Heart right ventricle (tissue), 16 donors: Measurements from ENCODE around the gene CDK6. TPM values are rescaled to one million over a fixed set of nuclear protein-coding genes. Genes with fewer than 3 reads are reported as not detected.

Source experiments
- ATAC-seq, 8 donors: fragments of 200-7000 bp; cut with Tn5 transposase; one replicate each; pipeline ENCODE4 v1.9.1; 2020; ENCODE audit warnings: mild to moderate bottlenecking in 8 of 8, moderate library complexity in 8 of 8, moderate number of reproducible peaks in 1 of 8
- DNase-seq, 2 donors: peaks; one replicate each; pipeline ENCODE4 v3.0.0-alpha.2; 2020
- H3K27ac ChIP-seq, 10 donors: fragments of 200-600 bp; sonication (generic) in 2 of 10; one replicate each; pipeline versions ENCODE4 v1.5.0 to v1.8.0; 2020 to 2022; ENCODE audit warnings: mild to moderate bottlenecking in 3 of 10
- H3K27me3 ChIP-seq, 7 donors: fragments of 200-600 bp; one replicate each; pipeline ENCODE4 v1.8.0; 2021 to 2022; ENCODE audit warnings: mild to moderate bottlenecking in 2 of 7
- H3K36me3 ChIP-seq, 9 donors: fragments of 200-600 bp; sonication (generic) in 1 of 9; one replicate each; pipeline versions ENCODE4 v1.5.0 to v1.8.0; 2020 to 2022; ENCODE audit warnings: mild to moderate bottlenecking in 2 of 9
- H3K4me1 ChIP-seq, 9 donors: fragments of 200-600 bp; sonication (generic) in 1 of 9; one replicate each; pipeline versions ENCODE4 v1.5.0 to v1.8.0; 2020 to 2022; ENCODE audit warnings: mild to moderate bottlenecking in 4 of 9
- H3K4me3 ChIP-seq, 10 donors: fragments of 200-600 bp; sonication (generic) in 2 of 10; one replicate each; pipeline versions ENCODE4 v1.5.0 to v1.8.0; 2020 to 2022; ENCODE audit warnings: mild to moderate bottlenecking in 7 of 10, moderate library complexity in 2 of 10
- H3K9me3 ChIP-seq, 11 donors: fragments of 200-600 bp in 10 of 11; sonication (generic) in 2 of 11; one replicate each; pipeline versions ENCODE4 v1.5.0 to v1.8.0; 2013 to 2022; ENCODE audit warnings: mild to moderate bottlenecking in 2 of 11, control low read depth in 1 of 11, moderate library complexity in 1 of 11
- WGBS, 2 donors: extraction: QIAGEN DNeasy Blood & Tissue Kit; methylation state at CpG; one replicate each; pipeline ENCODE4 v1.1.7; 2013; ENCODE audit warnings: inconsistent platforms in 1 of 2; 5-methylcytosine and 5-hydroxymethylcytosine counted together
- intact Hi-C, 10 donors: fragments of 100-400 bp; cut with DNase I; formaldehyde crosslinking; loops; one replicate each; pipeline versions ENCODE4 v1.11.1 to v1.14.2; 2022
- polyA plus RNA-seq, 2 donors: library from polyadenylated mRNA; stranded (reverse); fragments of 200-250 nt; gene quantifications; one replicate each; pipeline ENCODE4 v1.2.3, GENCODE V29; 2013
- total RNA-seq, 10 donors: library from RNA; stranded (reverse); fragmentation: NEBNext Ultra II Directional in 3 of 10; extraction: Animal tissue kit (Norgen Biotek cat#: 25700) in 3 of 10; gene quantifications; one replicate each; pipeline versions ENCODE4 v1.2.1 to v1.2.4, GENCODE V29; 2021 to 2023
- TF ChIP-seq, protein P1 (sequence below), 9 donors: fragments of 200-600 bp; sonication (generic) in 2 of 9; IDR thresholded peaks; one replicate each; pipeline versions ENCODE4 v1.5.0 to v1.8.0; 2021 to 2022; ENCODE audit warnings: antibody characterized with exemption in 9 of 9, mild to moderate bottlenecking in 5 of 9, moderate library complexity in 1 of 9
- donor health status: Arrhythmogenic right ventricular cardiomyopathy.
- donor health status: ischemic (EF 13 %, LVEDD 7.1; RV severe dilation, severe dysfunction).
- donor health status: healthy with polysubstance abuse.
- donor health status: DM: no; HTN: yes; CAD: no.
- donor health status: DM: no; HTN: no; CAD: no.
- donor health status: ischemic (EF 25% LVEDD 6.9; RV normal size, moderate dysfunction).
- donor health status: ischemic (EF 25% LVEDD 5.7; RV mildly dilated, moderate dysfunction).
- donor health status: healthy.
- donor health status: DM: yes; HTN: yes; CAD: no.
- donor health status: Ischemic cardiomyopathy.
- donor health status: ischemic (EF 35%, LVEDD 5.7; RV mildly dilated, moderate dysfunction).
- donor health status: nonischemic (EF 11% LVEDD 7.7; RV severe dilation, severe dysfunction).
- donor health status: DM: yes; HTN: yes; CAD: no.
- donor health status: PGD.
- donor health status: ischemic (EF 29% LVEDD 5.4; RV normal size, mild dysfunction).
- donor health status: nonischemic (EF 23%, LVEDD 6.1; RV moderate dilation, normal function).

CDK6 gene
- total and polyA plus RNA-seq, 12 donors, result 2.6 to 31.5 (median 16.4) TPM

DNA sequence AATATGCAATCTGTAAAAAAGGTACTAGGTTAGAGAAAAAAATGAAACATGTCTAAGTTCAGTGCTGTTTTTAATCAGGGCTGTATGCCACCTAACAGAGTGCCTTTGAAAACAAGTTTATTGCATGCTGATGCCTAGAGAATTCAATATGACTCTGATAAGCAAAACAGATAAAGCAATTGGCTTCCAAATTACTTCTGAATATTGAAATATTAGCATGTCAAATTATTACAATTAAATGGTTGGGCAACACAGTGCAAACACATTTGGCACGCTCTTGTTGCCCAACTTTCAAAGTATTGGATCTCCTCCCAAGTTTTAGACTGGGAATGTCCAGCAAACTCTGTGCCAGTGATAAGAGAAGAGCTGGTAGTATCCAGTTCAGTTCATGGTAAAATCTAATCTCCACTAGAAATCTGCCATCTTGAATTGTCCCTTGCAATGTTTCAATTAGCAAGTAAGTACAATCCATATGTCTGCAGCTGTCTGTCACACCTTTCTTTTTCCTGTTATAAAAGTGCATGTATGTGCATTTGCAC, 181.0 kb downstream of the CDK6 start:
- WGBS, 2 donors, result 53 to 58% methylated on average over 1 of the region's 1 CpG
- H3K36me3 ChIP-seq, result peaks cover 0 to 14% (median 0%) of the 10 kb centered on the region in 9 donors
- H3K4me1 ChIP-seq, result peaks cover 0 to 13% (median 3%) of the 10 kb centered on the region in 9 donors
- H3K4me3 ChIP-seq, result no peak overlapping the region
- ATAC-seq, result peak in 2 of 8 donors; percentile 41 to 42
- H3K27ac ChIP-seq, result no peak overlapping the region
- no peak for DNase-seq
- intact Hi-C loops, result no loop called here
- TF ChIP-seq, protein P1, sequence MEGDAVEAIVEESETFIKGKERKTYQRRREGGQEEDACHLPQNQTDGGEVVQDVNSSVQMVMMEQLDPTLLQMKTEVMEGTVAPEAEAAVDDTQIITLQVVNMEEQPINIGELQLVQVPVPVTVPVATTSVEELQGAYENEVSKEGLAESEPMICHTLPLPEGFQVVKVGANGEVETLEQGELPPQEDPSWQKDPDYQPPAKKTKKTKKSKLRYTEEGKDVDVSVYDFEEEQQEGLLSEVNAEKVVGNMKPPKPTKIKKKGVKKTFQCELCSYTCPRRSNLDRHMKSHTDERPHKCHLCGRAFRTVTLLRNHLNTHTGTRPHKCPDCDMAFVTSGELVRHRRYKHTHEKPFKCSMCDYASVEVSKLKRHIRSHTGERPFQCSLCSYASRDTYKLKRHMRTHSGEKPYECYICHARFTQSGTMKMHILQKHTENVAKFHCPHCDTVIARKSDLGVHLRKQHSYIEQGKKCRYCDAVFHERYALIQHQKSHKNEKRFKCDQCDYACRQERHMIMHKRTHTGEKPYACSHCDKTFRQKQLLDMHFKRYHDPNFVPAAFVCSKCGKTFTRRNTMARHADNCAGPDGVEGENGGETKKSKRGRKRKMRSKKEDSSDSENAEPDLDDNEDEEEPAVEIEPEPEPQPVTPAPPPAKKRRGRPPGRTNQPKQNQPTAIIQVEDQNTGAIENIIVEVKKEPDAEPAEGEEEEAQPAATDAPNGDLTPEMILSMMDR (IDR thresholded peaks at IDR 0.05), result no peak
- no peaks in the 10 kb centered on the region for H3K9me3 ChIP-seq
- no peaks in the 10 kb centered on the region for H3K27me3 ChIP-seq

DNA sequence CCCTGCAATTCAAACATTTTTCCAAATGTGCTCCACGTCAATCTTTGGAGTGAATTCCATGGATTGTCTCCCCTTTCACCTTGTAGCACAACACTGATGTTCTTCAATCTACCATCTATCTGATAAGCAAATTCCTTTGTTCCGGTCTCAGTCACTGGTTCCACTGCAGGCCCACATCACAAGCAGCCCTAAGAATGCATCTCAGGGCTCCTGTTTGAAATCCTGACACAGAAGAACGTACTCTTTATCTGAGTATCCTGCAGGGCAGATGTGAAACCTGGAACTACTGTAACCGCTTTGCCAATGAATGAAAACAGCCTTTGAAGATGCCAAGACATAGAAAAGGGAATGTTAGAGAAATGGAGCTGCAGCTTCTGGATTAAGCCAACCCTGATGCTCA, 183.2 kb downstream of the CDK6 start:
- Histone ChIP-seq H3K9me3 (no peaks in the 10 kb centered on the region), H3K27ac (no peak overlapping the region), H3K36me3 (peaks cover 0 to 9% (median 0%) of the 10 kb centered on the region in 9 donors), H3K4me3 (no peak overlapping the region), H3K4me1 (peaks cover 0 to 13% (median 3%) of the 10 kb centered on the region in 9 donors), H3K27me3 (no peaks in the 10 kb centered on the region)
- 72 to 83% methylated on average over 4 of the region's 4 CpGs for WGBS, 2 donors
- DNase-seq (no peak), ATAC-seq (no peak)
- TF ChIP-seq, protein P1 (IDR thresholded peaks at IDR 0.05), result no peak
- intact Hi-C loops, result no loop called here

DNA sequence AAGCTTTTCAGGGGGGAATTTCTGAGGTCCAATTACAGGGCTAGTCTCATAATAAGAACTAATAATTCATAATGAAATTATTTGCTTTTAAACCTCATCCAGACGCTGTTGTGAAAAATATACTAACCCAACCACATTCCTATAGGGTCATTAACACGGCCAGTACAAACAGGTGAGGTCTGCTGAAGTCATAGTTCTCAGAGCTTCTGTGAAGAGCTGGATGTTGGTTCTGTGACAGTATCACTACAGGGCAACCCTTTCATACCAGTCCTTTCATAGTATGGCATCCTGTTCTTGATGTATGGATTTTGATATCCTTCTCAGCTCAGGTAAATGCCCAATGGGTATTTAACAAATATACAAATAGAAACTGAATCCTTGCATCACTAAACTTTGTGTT, 183.8 kb downstream of the CDK6 start:
- DNase-seq (no peak), ATAC-seq (no peak)
- Histone ChIP-seq H3K27ac (no peak overlapping the region), H3K4me1 (peaks cover 0 to 13% (median 3%) of the 10 kb centered on the region in 9 donors), H3K36me3 (peaks cover 0 to 3% (median 0%) of the 10 kb centered on the region in 9 donors), H3K9me3 (no peaks in the 10 kb centered on the region), H3K4me3 (no peak overlapping the region), H3K27me3 (no peaks in the 10 kb centered on the region)
- intact Hi-C loops, result no loop called here
- WGBS, 2 donors, result 96% methylated on average over 2 of the region's 2 CpGs
- TF ChIP-seq, protein P1 (IDR thresholded peaks at IDR 0.05), result no peak

DNA sequence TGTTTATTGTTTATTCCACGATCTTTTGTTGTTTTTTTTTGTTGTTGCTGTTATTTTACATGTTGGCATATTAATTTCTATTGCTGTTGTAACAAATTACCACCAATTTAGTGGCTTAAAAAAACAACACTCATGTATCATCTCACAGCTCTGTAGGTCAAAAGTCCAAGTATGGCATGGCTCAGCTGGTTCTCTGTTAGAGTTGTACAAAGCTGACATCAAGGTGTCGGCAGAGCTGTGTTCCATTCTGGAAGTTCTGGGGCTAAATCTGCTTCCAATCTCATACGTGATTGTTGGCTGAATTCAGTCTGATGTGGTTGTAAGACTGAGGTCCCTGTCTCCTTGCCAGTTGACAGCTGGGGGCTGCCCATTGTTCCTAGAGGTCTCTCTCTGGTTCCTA, 186.0 kb downstream of the CDK6 start:
- Histone ChIP-seq H3K4me3 (no peak overlapping the region), H3K27ac (no peak overlapping the region), H3K9me3 (no peaks in the 10 kb centered on the region), H3K4me1 (peaks cover 2 to 19% (median 11%) of the 10 kb centered on the region in 9 donors), H3K36me3 (no peaks in the 10 kb centered on the region), H3K27me3 (no peaks in the 10 kb centered on the region)
- 68 to 86% methylated on average over 3 of the region's 3 CpGs for WGBS, 2 donors
- TF ChIP-seq, protein P1 (IDR thresholded peaks at IDR 0.05), result no peak
- intact Hi-C loops, result no loop called here
- no peak for DNase-seq
- ATAC-seq, result no peak
